CD14-positive monocyte (primary cell): ENCODE results near the gene MAP2K7. TPM values are rescaled to one million over a fixed set of nuclear protein-coding genes. Genes with fewer than 3 reads are reported as not detected.

Experiments
- DNase-seq, 3 donors: peaks; one replicate each; pipeline ENCODE4 v3.0.0-alpha.2; 2011 to 2022
- H2AFZ ChIP-seq: 2 replicates; pipeline ENCODE4 v1.6.0; 2012; ENCODE audit warnings: mild to moderate bottlenecking, low read depth, low read length, inconsistent platforms; ENCODE audit not compliant: insufficient read depth, poor library complexity, severe bottlenecking
- H3K27ac ChIP-seq, 2 donors: 1 replicate in 1 of 2; 2 replicates in 1 of 2; pipeline ENCODE4 v1.5.1; 2012 to 2013; ENCODE audit warnings: low read length in 2 of 2, control low read depth in 1 of 2, inconsistent platforms in 1 of 2, low read depth in 1 of 2, mild to moderate bottlenecking in 1 of 2
- H3K27me3 ChIP-seq, 2 donors: one replicate each; pipeline versions ENCODE4 v1.6.0 to v1.6.1; 2011 to 2013; ENCODE audit warnings: low read length in 2 of 2; ENCODE audit not compliant: control insufficient read depth in 2 of 2, insufficient read depth in 2 of 2
- H3K36me3 ChIP-seq, 2 donors: replicated peaks in 1 of 2; 1 replicate in 1 of 2; 2 replicates in 1 of 2; pipeline versions ENCODE4 v1.5.1 to v1.6.1; 2012 to 2013; ENCODE audit warnings: low read length in 2 of 2, control low read depth in 1 of 2, inconsistent platforms in 1 of 2, mild to moderate bottlenecking in 1 of 2; ENCODE audit not compliant: insufficient read depth in 2 of 2, control insufficient read depth in 1 of 2
- H3K4me1 ChIP-seq, 2 donors: 1 replicate in 1 of 2; 2 replicates in 1 of 2; pipeline versions ENCODE4 v1.5.1 to v1.6.1; 2012 to 2013; ENCODE audit warnings: low read length in 2 of 2, control low read depth in 1 of 2, inconsistent platforms in 1 of 2, mild to moderate bottlenecking in 1 of 2, moderate library complexity in 1 of 2; ENCODE audit not compliant: insufficient read depth in 2 of 2, control insufficient read depth in 1 of 2
- H3K4me2 ChIP-seq: replicated peaks from 2 replicates; pipeline ENCODE3; 2012; ENCODE audit warnings: low read length, moderate library complexity, mild to moderate bottlenecking; ENCODE audit not compliant: poor library complexity, severe bottlenecking; ENCODE audit errors: extremely low read depth
- H3K4me3 ChIP-seq, 3 experiments: fragments of 200-600 bp in 1 of 3; sonication (generic) in 1 of 3; replicated peaks in 1 of 3; 1 replicate in 2 of 3; 2 replicates in 1 of 3; pipeline ENCODE4 v1.5.1; 2011 to 2013; ENCODE audit warnings: low read length in 3 of 3, mild to moderate bottlenecking in 3 of 3, control low read depth in 2 of 3, low read depth in 2 of 3, inconsistent platforms in 1 of 3, moderate library complexity in 1 of 3
- H3K79me2 ChIP-seq: 2 replicates; pipeline ENCODE4 v1.6.0; 2012; ENCODE audit warnings: mild to moderate bottlenecking, control low read depth, inconsistent platforms, low read length, moderate library complexity; ENCODE audit not compliant: insufficient read depth
- H3K9ac ChIP-seq: 2 replicates; pipeline ENCODE4 v1.6.0; 2017; ENCODE audit warnings: low read length, mild to moderate bottlenecking; ENCODE audit not compliant: insufficient read depth, poor library complexity, severe bottlenecking
- H3K9me3 ChIP-seq, 2 donors: replicated peaks in 1 of 2; 1 replicate in 1 of 2; 2 replicates in 1 of 2; pipeline versions ENCODE4 v1.5.1 to v1.6.1; 2012 to 2013; ENCODE audit warnings: low read length in 2 of 2, control low read depth in 1 of 2; ENCODE audit not compliant: control insufficient read depth in 1 of 2, insufficient read depth in 1 of 2
- H4K20me1 ChIP-seq: 2 replicates; pipeline ENCODE4 v1.6.0; 2012; ENCODE audit warnings: mild to moderate bottlenecking, low read length, control low read depth, moderate library complexity; ENCODE audit not compliant: insufficient read depth
- H3K27ac Mint-ChIP-seq, 7 donors: one replicate each; pipeline ENCODE4 v1.8.0; 2020; ENCODE audit warnings: mild to moderate bottlenecking in 7 of 7, mixed read lengths in 7 of 7, moderate library complexity in 6 of 7, inconsistent platforms in 2 of 7
- H3K27me3 Mint-ChIP-seq, 3 donors: one replicate each; pipeline ENCODE4 v1.8.0; 2021 to 2022; ENCODE audit warnings: low read depth in 3 of 3, mild to moderate bottlenecking in 3 of 3, mixed read lengths in 3 of 3, moderate library complexity in 3 of 3, inconsistent platforms in 1 of 3
- H3K36me3 Mint-ChIP-seq, 2 donors: one replicate each; pipeline ENCODE4 v1.8.0; 2020; ENCODE audit warnings: mixed read lengths in 2 of 2, inconsistent platforms in 1 of 2, mild to moderate bottlenecking in 1 of 2
- H3K4me1 Mint-ChIP-seq: one replicate; pipeline ENCODE4 v1.8.0; 2020; ENCODE audit warnings: mild to moderate bottlenecking, mixed read lengths
- H3K4me3 Mint-ChIP-seq, 2 donors: one replicate each; pipeline ENCODE4 v1.8.0; 2020; ENCODE audit warnings: mild to moderate bottlenecking in 2 of 2, mixed read lengths in 2 of 2, moderate library complexity in 1 of 2
- H3K9me3 Mint-ChIP-seq, 7 donors: one replicate each; pipeline ENCODE4 v1.8.0; 2020 to 2022; ENCODE audit warnings: mixed read lengths in 7 of 7, mild to moderate bottlenecking in 6 of 7, moderate library complexity in 6 of 7, inconsistent platforms in 2 of 7
- CTCF ChIP-seq: fragments of 200-600 bp; IDR thresholded peaks from one replicate; pipeline ENCODE4 v1.8.0; 2022; ENCODE audit warnings: antibody characterized with exemption, mild to moderate bottlenecking
- WGBS: methylation state at CpG from one replicate; pipeline ENCODE4 v1.1.5; 2013; ENCODE audit warnings: missing lambda C conversion rate; ENCODE audit not compliant: insufficient coverage; 5-methylcytosine and 5-hydroxymethylcytosine counted together
- intact Hi-C, 2 donors: fragments of 100-400 bp; cut with micrococcal nuclease; formaldehyde crosslinking; loops; one replicate each; pipeline versions ENCODE4 v1.15.0 to v1.15.1; 2023
- polyA minus RNA-seq: library from RNA; depleted of rRNA, polyadenylated mRNA; stranded (reverse); fragments of >200 nt; gene quantifications from 2 replicates; pipeline ENCODE4 v1.2.3, GENCODE V29; 2012
- polyA plus RNA-seq, 3 donors: library from polyadenylated mRNA; depleted of rRNA in 1 of 3; unstranded in 2 of 3; stranded (reverse) in 1 of 3; fragments of 300-500 nt in 2 of 3; fragments of >200 nt in 1 of 3; fragmentation: Illumina TruSeq in 2 of 3; gene quantifications; 1 replicate in 2 of 3; 2 replicates in 1 of 3; pipeline ENCODE4 v1.2.3, GENCODE V29; 2012 to 2021
- total RNA-seq, 12 experiments: library from RNA in 1 of 12; stranded (reverse) in 1 of 12; fragments of 120-200 nt in 1 of 12; gene quantifications; one replicate each; pipeline ENCODE4 v1.2.4 and lab custom pipeline; 2013 to 2026; ENCODE audit warnings: mixed read lengths in 6 of 12, inconsistent platforms in 1 of 12

Gene MAP2K7
- 12.4 TPM for total RNA-seq (2013)
- polyA plus RNA-seq (10 to 100 TPM in 1 of 3 donors, 1 to 10 TPM in 1, under 1 TPM in 1; 0.92 to 39.5 (median 1.5) TPM), polyA minus RNA-seq (16.3 and 20.3 TPM in 2 replicates), total RNA-seq (lab: John Stamatoyannopoulos, UW) (6.8 to 38.8 (median 22.2) reads per million in 11 experiments)

- H3K36me3 Mint-ChIP-seq = peaks cover 14 to 28% of the 10 kb centered on the region in 2 donors
- peak within 1 kb of the TSS; percentile 90 for H3K4me2 ChIP-seq
- H3K9me3 ChIP-seq = no peaks in the 10 kb centered on the region
- H3K9me3 Mint-ChIP-seq = peaks cover 0 to 3% (median 0%) of the 10 kb centered on the region in 7 donors
- peak within 1 kb of the TSS; percentile 74 for H3K9ac ChIP-seq
- peak; percentile 45 for TF ChIP-seq CTCF
- H3K27me3 ChIP-seq = no peaks in the 10 kb centered on the region
- H3K4me1 ChIP-seq = peaks cover 19 to 26% of the 10 kb centered on the region in 2 donors
- peaks cover 43% of the 10 kb centered on the region for H4K20me1 ChIP-seq
- H3K36me3 ChIP-seq = peaks cover 12 to 14% of the 10 kb centered on the region in 2 donors
- DNase-seq = peak; percentile 99 to 100 (median 100)
- intact Hi-C loops = loop anchor here (1.0 to 10.0 kb wide), 3 partner anchors 15 to 269 kb away; partner anchors contain the start of genes PCP2 (in 1 of the 2), SNAPC2 (in 1 of the 2) and STXBP2 (in 1 of the 2)
- peak within 1 kb of the TSS; percentile 83 for H2AFZ ChIP-seq
- peaks cover 24% of the 10 kb centered on the region for H3K4me1 Mint-ChIP-seq
- peak within 1 kb of the TSS; percentile 61 to 78 for H3K27ac ChIP-seq
- H3K4me3 ChIP-seq = peak within 1 kb of the TSS; percentile 61 to 88 (median 85)
- under 1% methylated on average over 80 of the region's 89 CpGs for WGBS
- H3K27ac Mint-ChIP-seq = peak within 1 kb of the TSS; percentile 85 to 94 (median 88)
- H3K4me3 Mint-ChIP-seq = peak within 1 kb of the TSS; percentile 81 to 87
- H3K79me2 ChIP-seq = peaks cover 39% of the 10 kb centered on the region
- peaks cover 0 to 3% (median 3%) of the 10 kb centered on the region in 3 donors for H3K27me3 Mint-ChIP-seq
Observed at GRCh38 chr19:7903244-7904073, at the start of gene MAP2K7. TSS of gene MAP2K7 (plus strand) at chr19:7903877. CDS start at chr19:7903945, 68 bp downstream.

GRCh38 chr19:7855426-7856108, 48.1 kb upstream of the MAP2K7 start:
- intact Hi-C loops = no loop called here
- WGBS = 96% methylated on average over 15 of the region's 26 CpGs
- no peak overlapping the region for H3K9ac ChIP-seq

More at GRCh38 chr19:7855426-7856108, 48.1 kb upstream of the MAP2K7 start:
- peaks cover 4% of the 10 kb centered on the region for H3K4me1 Mint-ChIP-seq
- no peaks in the 10 kb centered on the region for H3K9me3 ChIP-seq
- no peaks in the 10 kb centered on the region for H4K20me1 ChIP-seq
- H3K27ac ChIP-seq = no peak overlapping the region
- H3K9me3 Mint-ChIP-seq = peaks cover 0 to 3% (median 0%) of the 10 kb centered on the region in 7 donors
- no peaks in the 10 kb centered on the region for H3K79me2 ChIP-seq
- no peak overlapping the region for H3K4me3 Mint-ChIP-seq
- H3K36me3 Mint-ChIP-seq = peaks cover 6% of the 10 kb centered on the region in 2 donors
- H3K4me3 ChIP-seq = no peak overlapping the region
- no peak for TF ChIP-seq CTCF
- peaks cover 0 to 5% of the 10 kb centered on the region in 2 donors for H3K27me3 ChIP-seq
- no peak overlapping the region for H3K27ac Mint-ChIP-seq
- peaks cover 4 to 8% of the 10 kb centered on the region in 2 donors for H3K4me1 ChIP-seq
- no peak overlapping the region for H3K4me2 ChIP-seq
- no peak for DNase-seq
- H2AFZ ChIP-seq = no peak overlapping the region
- H3K27me3 Mint-ChIP-seq = peaks cover 7 to 9% (median 9%) of the 10 kb centered on the region in 3 donors
- no peaks in the 10 kb centered on the region for H3K36me3 ChIP-seq
